Lower leg skin (tissue), 3 donors: ENCODE measurements around the gene KRT75.

Experiments used
- POLR2A ChIP-seq, 2 donors: fragments of 450-650 bp; IDR thresholded peaks; one replicate each; pipeline ENCODE4 v1.6.1; 2016 to 2017; ENCODE audit warnings: antibody characterized with exemption in 2 of 2, mild to moderate bottlenecking in 1 of 2, moderate library complexity in 1 of 2
- TF ChIP-seq, protein P1 (sequence below), 3 donors: fragments of 450-650 bp; IDR thresholded peaks; one replicate each; pipeline ENCODE4 v1.5.1; 2016; ENCODE audit warnings: antibody characterized with exemption in 3 of 3, mild to moderate bottlenecking in 3 of 3, moderate library complexity in 2 of 3

DNA sequence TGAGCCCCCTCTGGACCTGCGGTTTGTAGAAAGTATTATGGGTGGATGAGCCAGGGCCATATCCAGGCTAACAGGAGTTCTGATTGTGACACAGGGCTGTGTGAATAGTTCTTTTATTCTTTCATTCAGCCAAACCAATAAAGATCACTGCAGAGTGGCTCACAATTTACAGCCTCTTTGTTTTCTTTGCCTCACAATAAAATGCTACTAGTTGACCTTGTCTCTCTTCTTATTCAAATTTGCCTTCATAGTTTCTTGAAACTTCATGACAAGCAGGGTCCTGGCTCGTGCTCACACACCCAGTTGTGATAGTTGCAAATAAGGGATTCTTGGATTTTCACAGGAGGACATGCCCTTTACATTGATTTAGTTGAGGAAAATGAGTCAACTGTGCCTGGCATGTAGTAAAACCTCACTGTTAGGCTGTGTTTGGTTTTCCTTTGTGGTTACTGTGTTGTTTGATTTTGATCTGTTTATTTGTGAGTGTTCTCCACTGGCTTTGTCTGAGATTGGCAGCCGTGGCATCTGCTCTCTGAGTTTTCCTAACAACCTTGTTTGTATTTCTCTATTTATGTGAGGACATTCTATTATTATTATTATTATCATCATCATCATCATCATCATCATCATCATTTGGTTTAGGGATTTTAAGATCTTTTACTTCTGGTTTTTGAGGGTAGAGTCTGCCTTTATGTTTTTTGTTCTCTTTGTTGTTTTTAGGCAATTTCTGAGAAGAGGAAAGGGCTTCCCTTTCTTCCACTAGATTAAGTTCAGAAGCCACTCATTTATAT is 20.4 kb upstream of the KRT75 start:
- TF ChIP-seq, protein P1, sequence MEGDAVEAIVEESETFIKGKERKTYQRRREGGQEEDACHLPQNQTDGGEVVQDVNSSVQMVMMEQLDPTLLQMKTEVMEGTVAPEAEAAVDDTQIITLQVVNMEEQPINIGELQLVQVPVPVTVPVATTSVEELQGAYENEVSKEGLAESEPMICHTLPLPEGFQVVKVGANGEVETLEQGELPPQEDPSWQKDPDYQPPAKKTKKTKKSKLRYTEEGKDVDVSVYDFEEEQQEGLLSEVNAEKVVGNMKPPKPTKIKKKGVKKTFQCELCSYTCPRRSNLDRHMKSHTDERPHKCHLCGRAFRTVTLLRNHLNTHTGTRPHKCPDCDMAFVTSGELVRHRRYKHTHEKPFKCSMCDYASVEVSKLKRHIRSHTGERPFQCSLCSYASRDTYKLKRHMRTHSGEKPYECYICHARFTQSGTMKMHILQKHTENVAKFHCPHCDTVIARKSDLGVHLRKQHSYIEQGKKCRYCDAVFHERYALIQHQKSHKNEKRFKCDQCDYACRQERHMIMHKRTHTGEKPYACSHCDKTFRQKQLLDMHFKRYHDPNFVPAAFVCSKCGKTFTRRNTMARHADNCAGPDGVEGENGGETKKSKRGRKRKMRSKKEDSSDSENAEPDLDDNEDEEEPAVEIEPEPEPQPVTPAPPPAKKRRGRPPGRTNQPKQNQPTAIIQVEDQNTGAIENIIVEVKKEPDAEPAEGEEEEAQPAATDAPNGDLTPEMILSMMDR (IDR thresholded peaks at IDR 0.05) = no peak
- no peak for TF ChIP-seq POLR2A (IDR thresholded peaks at IDR 0.05)
